GM12875 (cell line): ENCODE data around the gene DUSP5.
A peak's percentile ranks its signal among the peaks of the same experiment; 100 is the strongest.

ENCODE experiments used
- H3K4me3 ChIP-seq: one replicate; pipeline ENCODE4 v1.5.1; 2011; ENCODE audit warnings: low read depth, low read length, control low read depth
- TF ChIP-seq, protein P1 (sequence below): IDR thresholded peaks from 2 replicates; pipeline ENCODE4 v1.5.1; 2011; ENCODE audit warnings: low read depth, mild to moderate bottlenecking, control low read depth, inconsistent platforms, low read length, moderate library complexity, borderline replicate concordance; ENCODE audit not compliant: insufficient read depth

The DUSP5 gene

DNA sequence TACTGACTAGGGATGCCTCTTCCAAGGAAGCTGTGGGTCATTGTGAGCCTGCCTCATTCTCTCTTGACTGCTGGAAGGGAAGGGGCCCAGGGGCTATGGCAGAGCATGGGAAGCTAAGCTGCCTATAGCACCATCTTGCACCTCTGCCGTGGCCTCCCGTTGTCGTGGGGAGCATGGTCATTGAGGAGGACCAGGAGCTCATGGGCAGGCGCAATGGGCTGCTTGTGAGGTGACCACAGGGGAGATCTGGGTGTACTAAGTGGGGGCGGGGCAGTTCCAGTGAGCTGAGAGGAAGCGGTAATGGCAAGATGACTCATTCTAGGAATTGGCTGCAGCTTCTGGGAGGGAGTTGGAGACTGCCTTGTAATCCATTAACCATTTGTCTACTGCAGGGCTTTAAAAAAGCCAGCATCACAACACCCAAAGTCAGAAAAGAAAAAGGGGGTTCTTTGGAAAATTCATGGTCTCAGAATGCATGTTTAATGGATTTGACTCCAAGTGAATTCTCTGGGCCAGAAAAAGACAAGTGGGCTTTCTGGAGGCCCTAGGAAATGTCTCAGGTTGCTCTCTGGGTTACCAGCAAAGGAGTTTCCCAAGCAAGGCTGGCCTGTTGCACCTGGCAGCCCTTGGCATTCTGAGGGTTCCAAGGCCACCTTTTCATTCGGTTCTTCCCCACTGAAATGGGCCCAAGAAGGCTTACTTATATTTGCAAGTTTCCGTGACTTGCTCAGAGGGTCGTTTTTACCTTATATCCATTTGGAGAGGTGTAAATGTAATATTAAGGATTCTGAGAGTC is 3.6 kb downstream of the DUSP5 start:
- TF ChIP-seq, protein P1, sequence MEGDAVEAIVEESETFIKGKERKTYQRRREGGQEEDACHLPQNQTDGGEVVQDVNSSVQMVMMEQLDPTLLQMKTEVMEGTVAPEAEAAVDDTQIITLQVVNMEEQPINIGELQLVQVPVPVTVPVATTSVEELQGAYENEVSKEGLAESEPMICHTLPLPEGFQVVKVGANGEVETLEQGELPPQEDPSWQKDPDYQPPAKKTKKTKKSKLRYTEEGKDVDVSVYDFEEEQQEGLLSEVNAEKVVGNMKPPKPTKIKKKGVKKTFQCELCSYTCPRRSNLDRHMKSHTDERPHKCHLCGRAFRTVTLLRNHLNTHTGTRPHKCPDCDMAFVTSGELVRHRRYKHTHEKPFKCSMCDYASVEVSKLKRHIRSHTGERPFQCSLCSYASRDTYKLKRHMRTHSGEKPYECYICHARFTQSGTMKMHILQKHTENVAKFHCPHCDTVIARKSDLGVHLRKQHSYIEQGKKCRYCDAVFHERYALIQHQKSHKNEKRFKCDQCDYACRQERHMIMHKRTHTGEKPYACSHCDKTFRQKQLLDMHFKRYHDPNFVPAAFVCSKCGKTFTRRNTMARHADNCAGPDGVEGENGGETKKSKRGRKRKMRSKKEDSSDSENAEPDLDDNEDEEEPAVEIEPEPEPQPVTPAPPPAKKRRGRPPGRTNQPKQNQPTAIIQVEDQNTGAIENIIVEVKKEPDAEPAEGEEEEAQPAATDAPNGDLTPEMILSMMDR = no peak
- peak overlapping the region; percentile 30 for H3K4me3 ChIP-seq

DNA sequence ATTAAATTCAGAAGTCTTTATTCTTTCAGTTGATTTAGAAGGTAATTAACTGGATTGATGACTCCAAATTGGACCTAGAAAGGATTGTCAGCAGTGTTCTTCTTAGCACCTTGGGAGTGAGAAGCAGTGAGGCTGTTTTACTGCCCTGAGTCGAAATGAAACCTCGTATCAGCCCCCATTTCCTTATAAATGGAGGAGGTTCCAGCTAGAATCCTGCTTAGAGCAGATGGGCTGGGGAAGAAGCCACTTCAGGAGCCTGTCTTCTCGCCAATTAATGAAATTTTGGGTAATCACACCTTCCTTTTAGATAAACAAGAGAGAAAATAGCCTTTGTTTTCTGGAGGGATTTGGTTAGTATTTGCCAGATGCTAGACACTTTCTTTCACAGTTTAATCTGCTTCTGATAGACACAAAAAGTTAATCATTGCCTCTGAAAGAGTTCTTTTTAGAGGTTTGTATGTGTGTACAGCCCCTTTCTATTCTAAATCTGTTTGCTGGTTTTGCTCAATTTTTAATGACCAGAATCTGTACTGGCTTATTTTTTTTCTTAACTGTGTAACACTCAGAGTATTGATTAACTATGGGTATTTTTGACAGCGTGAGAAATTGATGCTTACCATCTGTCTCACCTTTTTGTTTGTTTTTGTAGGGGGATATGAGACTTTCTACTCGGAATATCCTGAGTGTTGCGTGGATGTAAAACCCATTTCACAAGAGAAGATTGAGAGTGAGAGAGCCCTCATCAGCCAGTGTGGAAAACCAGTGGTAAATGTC is 4.6 kb downstream of the DUSP5 start:
- H3K4me3 ChIP-seq = peak overlapping the region; percentile 33
- TF ChIP-seq, protein P1 = no peak

DNA sequence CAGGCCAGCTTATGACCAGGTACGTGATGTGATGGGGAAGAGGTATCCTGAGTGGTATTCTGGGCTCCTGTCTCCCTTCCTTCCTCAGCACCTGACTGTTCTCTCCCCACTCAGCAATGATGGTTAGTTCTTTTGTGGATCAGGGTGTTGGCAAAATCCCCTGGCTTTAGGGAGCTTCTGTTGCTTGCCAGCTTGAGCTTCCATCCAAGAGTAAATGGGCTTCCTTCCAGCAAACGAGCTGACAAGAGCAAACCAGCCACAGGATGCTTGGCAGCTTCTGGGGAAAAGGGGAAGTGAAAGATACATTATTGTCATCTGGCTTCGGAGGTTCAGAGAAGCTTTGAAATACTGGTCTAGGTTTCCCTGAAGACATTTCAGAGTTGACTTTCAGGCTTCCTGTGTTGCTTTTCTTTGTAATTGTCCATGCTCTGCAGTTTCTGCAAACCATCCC is 5.2 kb downstream of the DUSP5 start:
- peak overlapping the region; percentile 33 for H3K4me3 ChIP-seq
- TF ChIP-seq, protein P1 = no peak

DNA sequence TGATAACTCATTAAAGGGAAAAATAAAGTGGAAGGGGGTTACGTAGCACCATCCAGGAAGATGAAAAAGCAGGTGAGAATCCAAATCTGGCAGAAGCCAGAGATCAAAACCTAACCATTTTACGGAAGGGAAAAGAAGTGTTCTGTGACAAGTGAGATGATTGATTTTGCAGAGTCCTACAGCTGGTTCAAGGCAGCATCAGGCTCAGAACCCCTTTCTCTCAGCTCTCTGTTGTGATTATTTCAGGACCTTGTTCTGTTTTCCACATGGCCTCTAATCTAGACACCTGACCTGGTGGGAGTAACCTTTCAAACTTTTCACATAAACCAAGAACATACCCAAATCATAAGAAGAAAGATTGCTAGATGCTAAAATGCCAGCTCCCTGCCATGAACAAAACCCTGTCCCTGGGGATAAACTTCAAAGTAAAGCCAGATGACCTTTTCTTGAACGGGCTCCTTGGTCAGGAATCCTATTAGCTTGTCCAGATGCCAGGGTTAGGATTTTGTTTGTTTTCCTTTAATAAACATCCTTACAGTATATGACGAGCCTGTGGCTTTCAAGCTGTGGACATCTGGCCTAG is 5.9 kb downstream of the DUSP5 start:
- TF ChIP-seq, protein P1 = no peak

DNA sequence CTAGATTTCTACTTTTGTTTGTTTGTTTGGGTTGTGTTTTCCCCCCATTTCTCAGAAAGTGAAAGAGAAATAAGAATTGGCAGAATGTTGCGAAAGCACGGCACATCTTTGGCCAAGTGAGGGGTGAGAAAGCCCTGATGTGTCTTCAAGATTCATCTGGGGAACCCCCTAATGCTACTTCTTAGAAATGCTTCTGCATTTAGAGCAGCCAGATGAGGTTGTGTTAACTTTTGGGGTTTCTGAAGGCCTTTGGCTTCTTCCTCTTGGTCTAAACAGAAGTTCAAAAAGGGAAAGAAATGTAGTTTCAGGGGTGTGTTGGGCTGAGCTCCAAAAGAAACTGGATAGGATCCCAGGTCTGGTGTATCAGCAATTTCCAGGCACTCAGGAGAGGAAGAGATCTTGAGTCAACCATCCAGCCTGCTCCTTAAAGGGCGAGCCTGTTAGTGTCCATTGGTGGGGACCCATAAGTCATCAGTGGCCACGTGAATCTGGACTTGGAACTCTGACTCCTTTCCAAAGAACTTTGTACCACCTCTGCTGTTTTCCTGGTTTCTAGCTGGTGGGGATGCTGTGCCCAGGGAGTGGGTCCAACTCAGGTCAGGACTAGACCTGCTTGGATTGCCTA is 6.5 kb downstream of the DUSP5 start:
- no peak overlapping the region for H3K4me3 ChIP-seq

More for the DNA sequence above, 5.9 kb downstream of the DUSP5 start:
- no peak overlapping the region for H3K4me3 ChIP-seq

DNA sequence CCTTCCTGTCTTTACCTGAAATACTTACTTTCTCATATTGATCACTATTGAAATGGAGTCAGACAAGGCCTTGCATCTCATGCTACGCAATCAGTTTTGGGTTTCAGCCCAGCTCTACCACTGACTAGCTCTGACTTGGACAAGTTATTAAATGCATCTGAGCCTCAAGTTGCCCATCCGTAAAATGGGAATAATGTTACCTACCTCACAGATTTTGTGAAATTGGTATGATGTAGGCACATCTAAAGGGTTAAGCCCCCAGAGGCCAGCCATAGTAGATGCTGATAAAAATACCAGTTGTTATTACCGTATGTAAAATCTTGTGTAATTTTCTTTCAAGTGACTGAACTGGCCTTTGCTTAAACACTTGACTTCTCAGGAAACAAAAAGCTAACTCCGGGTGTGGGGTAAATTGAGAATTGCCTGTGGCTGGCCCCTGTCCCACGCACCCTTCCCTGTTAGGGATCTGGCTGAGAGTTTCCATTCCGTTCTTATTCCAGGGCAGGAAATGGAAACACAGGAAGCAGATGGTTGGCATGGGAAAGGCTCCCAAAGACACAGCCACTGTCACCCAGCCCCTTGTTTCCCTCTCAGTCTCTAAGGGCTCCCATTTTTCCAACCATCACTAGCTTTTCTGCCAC is 7.5 kb downstream of the DUSP5 start:
- no peak overlapping the region for H3K4me3 ChIP-seq

More for the DNA sequence above, 6.5 kb downstream of the DUSP5 start:
- TF ChIP-seq, protein P1 = no peak

More for the DNA sequence above, 7.5 kb downstream of the DUSP5 start:
- TF ChIP-seq, protein P1 = no peak
